LHCN-M2 (cell line): ENCODE data around the gene SORT1. TPM values are rescaled to one million over a fixed set of nuclear protein-coding genes. Genes with fewer than 3 reads are reported as not detected.
A peak's percentile ranks its signal among the peaks of the same experiment; 100 is the strongest.

Source experiments
- DNase-seq: peaks from one replicate; pipeline ENCODE4 v3.0.0-alpha.2; 2012; ENCODE audit warnings: low read depth
- total RNA-seq: library from RNA; depleted of rRNA; stranded (reverse); fragments of >200 nt; gene quantifications from 2 replicates; pipeline ENCODE4 v1.2.3, GENCODE V29; 2014

SORT1 gene
- total RNA-seq, 1 experiment from 2014 or later, result 18.1 TPM

GRCh38 chr1:109275706-109276345 lies 121.9 kb downstream of the SORT1 start:
- peak; percentile 39 for DNase-seq

- DNase-seq, result peak; percentile 43
These were observed 122.9 kb downstream of the SORT1 start for GRCh38 chr1:109274533-109275476.

GRCh38 chr1:109273570-109274288 lies 124.0 kb downstream of the SORT1 start:
- DNase-seq, result no peak

DNA sequence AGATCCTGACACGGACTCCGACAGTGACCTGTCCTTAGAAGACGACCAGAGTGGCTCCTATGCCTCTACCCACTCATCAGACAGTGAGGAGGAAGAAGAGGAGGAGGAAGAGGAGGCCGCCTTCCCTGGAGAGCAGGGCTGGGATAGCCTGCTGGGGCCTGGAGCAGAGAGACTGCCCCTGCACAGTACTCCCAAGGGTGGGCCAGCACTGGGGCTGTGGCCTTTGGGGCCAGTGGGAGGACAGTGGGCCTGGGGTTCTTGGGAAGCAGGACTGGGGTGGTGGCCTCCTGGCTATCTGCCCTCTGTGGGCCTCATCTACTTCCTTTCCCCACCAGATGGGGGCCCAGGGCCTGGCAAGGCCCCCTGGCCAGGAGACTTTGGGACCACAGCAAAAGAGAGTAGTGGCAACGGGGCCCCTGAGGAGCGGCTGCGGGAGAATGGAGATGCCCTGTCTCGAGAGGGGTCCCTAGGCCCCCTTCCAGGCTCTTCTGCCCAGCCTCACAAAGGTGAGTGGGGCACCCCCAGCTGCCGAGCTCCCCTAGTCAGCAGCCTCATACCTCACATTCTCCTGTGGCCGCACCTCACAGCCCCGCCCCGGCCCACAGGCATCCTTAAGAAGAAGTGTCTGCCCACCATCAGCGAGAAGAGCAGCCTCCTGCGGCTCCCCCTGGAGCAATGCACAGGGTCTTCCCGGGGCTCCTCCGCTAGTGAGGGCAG lies 124.7 kb downstream of the SORT1 start:
- DNase-seq, result no peak

- DNase-seq, result no peak
These were observed 125.5 kb downstream of the SORT1 start for GRCh38 chr1:109272021-109272799.

DNA sequence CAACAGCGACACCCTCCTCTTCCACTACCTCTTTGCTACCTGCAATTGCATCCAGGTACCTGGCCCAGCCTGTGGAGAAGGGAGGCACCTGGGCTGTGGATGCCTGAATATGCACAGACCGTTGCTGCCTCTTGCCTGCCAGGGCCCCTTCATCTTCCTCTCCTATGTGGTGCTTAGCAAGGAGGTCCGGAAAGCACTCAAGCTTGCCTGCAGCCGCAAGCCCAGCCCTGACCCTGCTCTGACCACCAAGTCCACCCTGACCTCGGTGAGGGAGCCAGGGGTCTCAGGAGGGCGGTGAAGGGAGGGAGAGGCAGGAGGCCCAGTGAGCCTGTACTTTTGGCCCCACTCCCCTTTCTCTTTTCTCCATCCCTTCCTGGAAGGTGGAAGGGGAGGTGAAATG lies 126.3 kb downstream of the SORT1 start:
- no peak for DNase-seq

DNA sequence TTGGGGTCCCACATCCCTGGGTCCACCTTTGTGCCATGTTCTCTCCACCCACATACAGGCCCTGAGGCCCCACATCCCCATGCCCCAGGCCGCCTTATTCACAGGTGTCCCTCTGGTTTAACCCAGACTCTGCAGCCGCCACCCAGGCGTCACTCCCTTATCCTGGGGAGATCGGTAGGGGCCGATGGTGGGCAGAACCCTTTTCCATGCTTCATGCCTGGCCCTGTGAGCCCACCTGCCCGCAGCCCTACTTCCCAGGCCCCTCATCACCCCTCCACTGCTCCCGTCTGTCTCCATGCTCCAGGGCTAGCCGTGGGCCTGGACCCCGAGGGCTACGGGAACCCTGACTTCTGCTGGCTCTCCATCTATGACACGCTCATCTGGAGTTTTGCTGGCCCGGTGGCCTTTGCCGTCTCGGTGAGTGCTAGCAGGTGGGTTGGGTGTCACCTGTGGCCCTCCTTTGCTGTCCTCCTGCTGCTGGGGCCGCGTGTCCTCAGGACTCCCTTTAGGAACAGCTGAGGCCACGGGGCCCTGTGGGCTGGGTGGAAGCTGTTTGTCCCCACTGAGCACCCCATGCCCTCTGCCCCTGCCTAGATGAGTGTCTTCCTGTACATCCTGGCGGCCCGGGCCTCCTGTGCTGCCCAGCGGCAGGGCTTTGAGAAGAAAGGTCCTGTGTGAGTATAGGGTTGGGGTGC lies 126.9 kb downstream of the SORT1 start:
- DNase-seq, result no peak

DNA sequence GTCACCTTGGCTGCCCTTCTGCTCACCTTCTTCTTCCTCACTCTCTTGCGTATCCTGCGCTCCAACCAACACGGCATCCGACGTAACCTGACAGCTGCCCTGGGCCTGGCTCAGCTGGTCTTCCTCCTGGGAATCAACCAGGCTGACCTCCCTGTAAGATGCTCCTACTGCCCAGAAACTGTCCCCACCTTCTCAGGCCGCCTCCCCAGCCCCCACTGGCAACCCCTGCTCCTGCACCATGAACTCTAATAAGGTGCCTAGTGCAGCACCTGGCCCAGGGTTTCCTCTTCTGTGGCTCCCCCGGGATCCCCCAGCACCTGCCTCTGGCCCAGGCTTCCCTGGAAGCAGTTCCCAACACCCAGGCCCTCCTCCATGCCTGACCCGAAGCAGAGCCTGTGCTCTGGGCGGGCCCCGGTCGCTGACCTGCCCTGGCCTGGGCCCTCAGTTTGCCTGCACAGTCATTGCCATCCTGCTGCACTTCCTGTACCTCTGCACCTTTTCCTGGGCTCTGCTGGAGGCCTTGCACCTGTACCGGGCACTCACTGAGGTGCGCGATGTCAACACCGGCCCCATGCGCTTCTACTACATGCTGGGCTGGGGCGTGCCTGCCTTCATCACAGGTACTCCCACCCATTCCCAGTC lies 127.6 kb downstream of the SORT1 start:
- no peak for DNase-seq

DNA sequence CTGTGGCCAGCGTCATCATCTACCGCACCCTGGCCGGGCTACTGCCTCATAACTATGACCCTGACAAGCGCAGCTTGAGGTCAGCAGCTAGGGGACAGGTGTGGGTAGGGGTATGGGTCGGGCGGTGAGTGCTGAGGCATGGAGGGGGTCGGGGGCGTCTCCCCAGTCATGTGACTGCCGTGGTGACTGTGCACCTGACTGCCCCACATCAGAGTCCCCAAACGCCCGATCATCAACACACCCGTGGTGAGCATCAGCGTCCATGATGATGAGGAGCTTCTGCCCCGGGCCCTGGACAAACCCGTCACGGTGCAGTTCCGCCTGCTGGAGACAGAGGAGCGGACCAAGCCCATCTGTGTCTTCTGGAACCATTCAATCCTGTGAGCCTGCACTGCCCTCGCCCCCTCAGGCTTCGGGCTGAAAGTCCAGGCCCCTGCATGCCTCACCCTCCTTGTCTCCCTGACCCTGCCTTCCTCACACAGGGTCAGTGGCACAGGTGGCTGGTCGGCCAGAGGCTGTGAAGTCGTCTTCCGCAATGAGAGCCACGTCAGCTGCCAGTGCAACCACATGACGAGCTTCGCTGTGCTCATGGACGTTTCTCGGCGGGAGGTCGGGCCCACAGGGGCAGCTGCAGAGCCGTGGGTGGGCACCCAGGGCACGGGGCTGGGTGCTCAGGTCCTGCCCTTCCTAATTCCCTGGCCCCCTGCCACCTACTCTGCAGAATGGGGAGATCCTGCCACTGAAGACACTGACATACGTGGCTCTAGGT lies 128.3 kb downstream of the SORT1 start:
- DNase-seq, result no peak

DNA sequence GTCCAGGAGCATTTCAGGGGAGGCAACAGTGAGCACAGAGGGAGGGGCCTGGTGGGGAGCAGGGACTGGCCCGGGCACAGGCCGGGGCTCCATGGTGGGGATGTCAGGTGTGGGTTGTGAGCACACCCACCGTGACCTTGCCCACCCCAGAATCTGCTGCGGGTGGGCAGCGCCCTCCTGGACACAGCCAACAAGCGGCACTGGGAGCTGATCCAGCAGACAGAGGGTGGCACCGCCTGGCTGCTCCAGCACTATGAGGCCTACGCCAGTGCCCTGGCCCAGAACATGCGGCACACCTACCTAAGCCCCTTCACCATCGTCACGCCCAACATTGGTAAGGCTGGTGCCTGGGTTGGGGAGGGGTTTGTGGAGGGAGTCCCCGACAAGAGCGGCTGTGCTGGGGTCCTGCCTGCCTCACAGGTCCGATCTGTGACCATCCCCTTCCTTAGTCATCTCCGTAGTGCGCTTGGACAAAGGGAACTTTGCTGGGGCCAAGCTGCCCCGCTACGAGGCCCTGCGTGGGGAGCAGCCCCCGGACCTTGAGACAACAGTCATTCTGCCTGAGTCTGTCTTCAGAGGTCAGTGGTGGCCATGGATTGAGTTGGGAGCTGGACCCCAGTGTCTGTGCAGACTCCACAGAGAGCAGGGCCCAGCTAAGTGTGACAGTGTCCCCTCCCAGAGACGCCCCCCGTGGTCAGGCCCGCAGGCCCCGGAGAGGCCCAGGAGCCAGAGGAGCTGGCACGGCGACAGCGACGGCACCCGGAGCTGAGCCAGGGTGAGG lies 129.1 kb downstream of the SORT1 start:
- no peak for DNase-seq

DNA sequence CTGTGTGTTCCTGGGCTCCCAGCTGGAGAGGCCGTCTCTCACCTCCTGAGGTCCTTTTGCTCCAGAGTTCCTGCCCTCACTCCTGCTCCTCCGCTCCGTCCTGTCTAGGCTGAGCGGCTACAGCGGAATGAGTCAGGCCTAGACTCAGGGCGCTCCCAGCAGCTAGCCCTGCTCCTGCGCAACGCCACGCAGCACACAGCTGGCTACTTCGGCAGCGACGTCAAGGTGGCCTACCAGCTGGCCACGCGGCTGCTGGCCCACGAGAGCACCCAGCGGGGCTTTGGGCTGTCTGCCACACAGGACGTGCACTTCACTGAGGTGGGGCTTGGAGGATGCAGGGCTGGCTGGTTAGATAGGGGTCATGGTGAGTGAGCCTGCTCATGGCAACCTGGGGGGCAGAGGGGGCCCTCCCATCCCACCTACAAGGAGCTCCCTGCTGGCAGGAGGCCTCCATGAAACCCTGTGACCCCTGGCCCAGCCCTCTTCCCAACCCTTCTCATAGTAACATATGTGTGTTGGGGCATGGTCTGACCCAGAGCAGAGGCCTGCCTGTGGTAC lies 129.9 kb downstream of the SORT1 start:
- no peak for DNase-seq

DNA sequence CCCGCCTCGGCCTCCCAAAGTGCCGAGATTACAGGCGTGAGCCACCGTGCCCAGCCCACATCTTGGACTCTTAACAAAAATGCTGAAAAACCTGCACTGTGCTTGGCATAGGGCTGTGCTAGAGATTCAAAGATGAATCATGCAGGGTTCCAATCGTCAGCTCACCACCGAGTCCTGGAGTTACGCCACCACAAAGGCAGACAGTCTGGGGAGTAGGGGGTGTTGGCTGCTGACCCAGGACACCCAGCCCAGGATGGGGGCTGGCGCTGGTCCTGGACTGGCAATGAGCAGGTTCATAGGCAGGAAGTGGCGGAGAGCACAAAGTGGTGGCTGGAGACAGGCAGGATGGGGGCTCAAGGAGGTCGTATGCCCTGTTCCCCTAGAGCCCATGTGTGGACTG lies 130.8 kb downstream of the SORT1 start:
- peak; percentile 36 for DNase-seq

- DNase-seq, result no peak
These were observed 131.9 kb downstream of the SORT1 start for GRCh38 chr1:109265741-109266330.

- no peak for DNase-seq
These were observed 132.7 kb downstream of the SORT1 start for GRCh38 chr1:109265016-109265415.

DNA sequence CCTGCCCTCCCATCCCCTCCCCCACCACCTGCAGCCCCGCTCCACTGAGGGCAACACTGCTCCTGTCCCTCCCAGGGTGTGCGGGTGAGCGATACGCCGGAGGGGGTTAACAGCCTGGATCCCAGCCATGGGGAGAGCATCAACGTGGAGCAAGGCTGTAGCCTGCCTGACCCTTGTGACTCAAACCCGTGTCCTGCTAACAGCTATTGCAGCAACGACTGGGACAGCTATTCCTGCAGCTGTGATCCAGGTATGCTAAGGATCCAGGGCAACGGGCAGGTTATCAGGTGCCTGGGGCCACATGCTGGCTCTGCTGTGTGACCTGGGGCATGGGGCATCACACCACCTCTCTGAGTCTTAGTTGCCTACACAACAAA lies 133.4 kb downstream of the SORT1 start:
- no peak for DNase-seq

- DNase-seq, result peak; percentile 66
These were observed 133.9 kb downstream of the SORT1 start for GRCh38 chr1:109263597-109264378.

GRCh38 chr1:109263234-109263596 lies 134.5 kb downstream of the SORT1 start:
- DNase-seq, result no peak
